Mesodermal cell (in vitro differentiated cells): ENCODE measurements around the gene CAMK2D.

Source experiments
- H3K27ac ChIP-seq: 2 replicates; pipeline ENCODE4 v1.7.0; 2013; ENCODE audit warnings: mild to moderate bottlenecking, low read depth, low read length, moderate library complexity; ENCODE audit not compliant: severe bottlenecking
- H3K36me3 ChIP-seq: 2 replicates; pipeline ENCODE4 v1.7.1; 2013; ENCODE audit warnings: mild to moderate bottlenecking, low read length, moderate library complexity; ENCODE audit not compliant: control insufficient read depth, insufficient read depth
- H3K4me1 ChIP-seq: one replicate; pipeline ENCODE4 v1.7.1; 2013; ENCODE audit warnings: mild to moderate bottlenecking, low read length; ENCODE audit not compliant: insufficient read depth, control insufficient read depth, poor library complexity, severe bottlenecking
- H3K4me3 ChIP-seq: 2 replicates; pipeline ENCODE4 v1.7.0; 2013; ENCODE audit warnings: low read length, control low read depth, mild to moderate bottlenecking; ENCODE audit not compliant: insufficient read depth, poor library complexity, severe bottlenecking; ENCODE audit errors: extremely low read depth
- H3K9me3 ChIP-seq: 2 replicates; pipeline ENCODE4 v1.7.1; 2013; ENCODE audit warnings: mild to moderate bottlenecking, low read length, moderate library complexity; ENCODE audit not compliant: control insufficient read depth
- WGBS, 2 experiments: methylation state at CpG; one replicate each; pipeline ENCODE4 v1.1.5; 2013; ENCODE audit warnings: missing lambda C conversion rate in 2 of 2; ENCODE audit not compliant: insufficient coverage in 2 of 2; 5-methylcytosine and 5-hydroxymethylcytosine counted together

Gene CAMK2D

DNA sequence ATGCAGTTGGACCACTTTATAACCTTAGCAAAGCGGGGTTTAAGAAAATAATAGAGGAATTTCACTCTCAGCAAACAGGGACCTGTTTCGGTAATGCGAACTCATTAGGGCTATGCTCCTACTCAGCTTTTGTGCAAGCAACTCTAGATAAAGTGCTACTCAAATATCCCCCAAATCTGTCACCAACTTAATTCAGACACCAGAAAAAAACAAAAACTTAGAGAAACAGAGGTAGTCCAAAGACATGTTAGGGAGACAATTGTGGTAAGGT is 123.0 kb downstream of the CAMK2D start:
- WGBS, 2 experiments, result 94 to 100% methylated on average over 1 to 3 of the region's 3 CpGs
- no peak overlapping the region for H3K27ac ChIP-seq
- no peaks in the 10 kb centered on the region for H3K4me1 ChIP-seq

DNA sequence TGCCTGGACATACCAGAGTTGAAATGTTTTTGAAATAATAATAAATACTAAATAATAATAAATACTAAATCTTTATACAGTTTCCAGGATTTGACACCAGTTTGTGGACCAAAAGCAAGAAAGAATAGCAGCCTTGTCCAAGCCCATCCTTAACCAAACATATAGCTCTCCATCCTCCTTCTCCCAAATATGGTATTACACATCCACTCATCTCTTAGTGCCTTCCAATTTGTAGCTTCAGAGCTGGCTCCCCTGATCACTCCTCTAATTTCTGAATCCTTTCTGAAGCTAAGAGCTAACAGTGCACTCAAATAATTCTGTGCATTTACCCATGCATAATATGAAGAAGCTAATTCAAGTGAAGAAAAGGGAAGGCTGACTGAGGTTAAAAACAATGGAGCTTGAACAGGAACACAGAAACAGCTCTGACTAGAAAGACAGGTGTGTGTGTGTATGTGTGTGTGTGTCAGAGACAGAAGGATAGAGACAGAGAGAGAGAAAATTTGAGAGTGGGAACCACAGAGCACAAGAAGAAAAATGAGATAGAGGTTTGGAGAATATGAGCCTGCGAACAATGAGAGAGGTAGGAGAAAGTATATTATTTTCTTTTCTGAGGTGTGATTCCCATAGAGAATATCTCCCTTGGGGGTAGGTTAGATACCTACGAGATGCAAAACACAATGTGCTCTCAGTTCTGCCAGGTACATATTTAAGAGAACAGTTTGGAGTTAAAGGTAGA is 123.5 kb downstream of the CAMK2D start:
- Histone ChIP-seq H3K4me3 (no peak overlapping the region), H3K27ac (no peak overlapping the region), H3K36me3 (no peaks in the 10 kb centered on the region), H3K9me3 (no peaks in the 10 kb centered on the region), H3K4me1 (no peaks in the 10 kb centered on the region)
- 83 to 100% methylated on average over 1 of the region's 2 CpGs for WGBS, 2 experiments

More for the DNA sequence above, 123.0 kb downstream of the CAMK2D start:
- Histone ChIP-seq H3K4me3 (no peak overlapping the region), H3K36me3 (no peaks in the 10 kb centered on the region), H3K9me3 (no peaks in the 10 kb centered on the region)

GRCh38 chr4:113637363-113637762 is 124.2 kb downstream of the CAMK2D start:
- Histone ChIP-seq H3K36me3 (no peaks in the 10 kb centered on the region), H3K9me3 (no peaks in the 10 kb centered on the region), H3K4me1 (no peaks in the 10 kb centered on the region), H3K27ac (no peak overlapping the region), H3K4me3 (no peak overlapping the region)
- no CpG with 5 or more reads among the region's 1 CpG for WGBS, 2 experiments

DNA sequence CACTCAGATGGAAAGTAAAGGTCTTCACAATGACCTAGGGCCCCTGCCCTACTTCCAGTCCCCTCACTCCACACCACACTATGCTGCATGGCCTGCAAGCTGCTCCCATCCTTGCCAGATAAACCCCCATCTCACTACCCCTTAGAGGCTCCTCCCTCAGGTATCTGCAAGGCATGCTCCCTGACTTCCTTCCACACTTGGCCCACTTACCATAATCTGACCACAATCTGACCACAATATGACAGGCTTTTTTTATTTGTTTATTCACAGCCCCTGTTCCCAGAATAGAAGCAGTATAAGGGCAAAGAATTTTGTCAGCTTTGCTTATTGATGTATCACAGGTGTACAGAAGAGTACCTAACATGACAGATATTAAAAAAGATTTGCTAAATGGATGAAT is 124.7 kb downstream of the CAMK2D start:
- H3K27ac ChIP-seq, result no peak overlapping the region
- no peaks in the 10 kb centered on the region for H3K36me3 ChIP-seq
- H3K4me1 ChIP-seq, result no peaks in the 10 kb centered on the region
- H3K9me3 ChIP-seq, result no peaks in the 10 kb centered on the region
- H3K4me3 ChIP-seq, result no peak overlapping the region

- Histone ChIP-seq H3K9me3 (no peaks in the 10 kb centered on the region), H3K27ac (no peak overlapping the region), H3K4me1 (no peaks in the 10 kb centered on the region), H3K4me3 (no peak overlapping the region), H3K36me3 (no peaks in the 10 kb centered on the region)
- 87 to 100% methylated on average over 1 to 2 of the region's 3 CpGs for WGBS, 2 experiments
Observed at GRCh38 chr4:113636438-113636818, 125.1 kb downstream of the CAMK2D start.

- 95 to 100% methylated on average over 3 of the region's 3 CpGs for WGBS, 2 experiments
Observed at GRCh38 chr4:113635739-113636437, 125.7 kb downstream of the CAMK2D start.

GRCh38 chr4:113634081-113634969 is 127.2 kb downstream of the CAMK2D start:
- Histone ChIP-seq H3K36me3 (no peaks in the 10 kb centered on the region), H3K4me3 (no peak overlapping the region), H3K9me3 (no peaks in the 10 kb centered on the region), H3K27ac (no peak overlapping the region), H3K4me1 (no peaks in the 10 kb centered on the region)
- no CpG with 5 or more reads among the region's 3 CpGs for WGBS, 2 experiments

More at GRCh38 chr4:113635739-113636437, 125.7 kb downstream of the CAMK2D start:
- Histone ChIP-seq H3K9me3 (no peaks in the 10 kb centered on the region), H3K4me1 (no peaks in the 10 kb centered on the region), H3K36me3 (no peaks in the 10 kb centered on the region), H3K4me3 (no peak overlapping the region), H3K27ac (no peak overlapping the region)

DNA sequence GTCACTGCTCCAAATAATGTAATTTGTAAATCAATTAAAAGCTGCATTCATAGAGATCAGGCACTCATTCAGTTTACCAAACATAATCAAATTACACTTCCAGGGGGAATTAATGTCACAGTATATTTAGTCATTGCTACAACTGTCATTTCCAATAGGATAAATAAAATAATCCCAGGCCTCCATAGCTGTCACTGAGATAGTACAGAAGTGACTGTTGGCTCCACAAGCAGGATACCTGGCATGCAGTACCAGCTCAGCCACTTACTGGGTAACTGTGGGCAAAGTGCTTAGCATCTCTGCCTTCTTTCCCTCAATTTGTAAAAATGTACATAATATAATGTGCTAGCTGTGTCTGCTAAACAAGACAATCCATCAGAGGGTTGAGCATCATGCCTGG is 128.1 kb downstream of the CAMK2D start:
- Histone ChIP-seq H3K27ac (no peak overlapping the region), H3K36me3 (no peaks in the 10 kb centered on the region), H3K4me1 (no peaks in the 10 kb centered on the region), H3K9me3 (no peaks in the 10 kb centered on the region), H3K4me3 (no peak overlapping the region)

GRCh38 chr4:113628711-113629110 is 132.8 kb downstream of the CAMK2D start:
- Histone ChIP-seq H3K4me3 (no peak overlapping the region), H3K36me3 (no peaks in the 10 kb centered on the region), H3K27ac (no peak overlapping the region), H3K9me3 (no peaks in the 10 kb centered on the region), H3K4me1 (no peaks in the 10 kb centered on the region)
- no CpG with 5 or more reads among the region's 1 CpG for WGBS, 2 experiments

GRCh38 chr4:113627321-113627720 is 134.2 kb downstream of the CAMK2D start:
- H3K4me1 ChIP-seq, result no peaks in the 10 kb centered on the region
- H3K27ac ChIP-seq, result no peak overlapping the region
- no peaks in the 10 kb centered on the region for H3K36me3 ChIP-seq
- no peaks in the 10 kb centered on the region for H3K9me3 ChIP-seq
- no peak overlapping the region for H3K4me3 ChIP-seq

DNA sequence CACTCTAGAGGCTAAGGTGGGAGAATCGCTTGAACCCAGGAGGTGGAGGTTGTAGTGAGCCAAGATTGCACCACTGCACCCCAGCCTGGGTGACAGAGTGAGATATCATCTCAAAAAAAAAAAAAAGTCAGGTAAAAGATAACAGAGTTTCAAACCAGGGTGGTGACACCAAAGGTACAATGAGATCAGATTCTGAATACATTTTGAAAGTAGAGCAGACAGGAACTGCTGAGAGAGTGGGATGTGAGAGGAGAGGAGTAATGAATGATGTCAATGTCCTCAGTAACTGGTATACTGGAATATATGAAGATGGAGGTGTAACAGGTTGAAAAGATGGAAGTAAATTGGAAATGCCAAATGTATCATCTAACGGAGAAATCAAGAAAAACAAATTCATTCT is 135.6 kb downstream of the CAMK2D start:
- Histone ChIP-seq H3K27ac (no peak overlapping the region), H3K4me3 (no peak overlapping the region), H3K4me1 (no peaks in the 10 kb centered on the region), H3K36me3 (no peaks in the 10 kb centered on the region), H3K9me3 (no peaks in the 10 kb centered on the region)
- 100% methylated on average over 1 to 2 of the region's 2 CpGs for WGBS, 2 experiments
